Esophagus muscularis mucosa (tissue), 3 donors: ENCODE results near the gene PRPS1.
A peak's percentile ranks its signal among the peaks of the same experiment; 100 is the strongest.

Source experiments
- POLR2A ChIP-seq: fragments of 450-650 bp; IDR thresholded peaks from one replicate; pipeline ENCODE4 v1.6.1; 2017; ENCODE audit warnings: antibody characterized with exemption, moderate library complexity, mild to moderate bottlenecking, low read depth
- POLR2AphosphoS5 ChIP-seq, 2 donors: sonication (generic); formaldehyde crosslinking; IDR thresholded peaks; one replicate each; pipeline ENCODE4 v1.6.1; 2017; ENCODE audit warnings: antibody characterized with exemption in 2 of 2
- TF ChIP-seq, protein P1 (sequence below), 3 experiments: fragments of 200-600 bp in 2 of 3; fragments of 450-650 bp in 1 of 3; sonication (generic) in 2 of 3; IDR thresholded peaks; one replicate each; pipeline ENCODE4 v1.5.1; 2017 to 2019; ENCODE audit warnings: antibody characterized with exemption in 3 of 3, mild to moderate bottlenecking in 2 of 3, moderate library complexity in 1 of 3

- TF ChIP-seq, protein P1, sequence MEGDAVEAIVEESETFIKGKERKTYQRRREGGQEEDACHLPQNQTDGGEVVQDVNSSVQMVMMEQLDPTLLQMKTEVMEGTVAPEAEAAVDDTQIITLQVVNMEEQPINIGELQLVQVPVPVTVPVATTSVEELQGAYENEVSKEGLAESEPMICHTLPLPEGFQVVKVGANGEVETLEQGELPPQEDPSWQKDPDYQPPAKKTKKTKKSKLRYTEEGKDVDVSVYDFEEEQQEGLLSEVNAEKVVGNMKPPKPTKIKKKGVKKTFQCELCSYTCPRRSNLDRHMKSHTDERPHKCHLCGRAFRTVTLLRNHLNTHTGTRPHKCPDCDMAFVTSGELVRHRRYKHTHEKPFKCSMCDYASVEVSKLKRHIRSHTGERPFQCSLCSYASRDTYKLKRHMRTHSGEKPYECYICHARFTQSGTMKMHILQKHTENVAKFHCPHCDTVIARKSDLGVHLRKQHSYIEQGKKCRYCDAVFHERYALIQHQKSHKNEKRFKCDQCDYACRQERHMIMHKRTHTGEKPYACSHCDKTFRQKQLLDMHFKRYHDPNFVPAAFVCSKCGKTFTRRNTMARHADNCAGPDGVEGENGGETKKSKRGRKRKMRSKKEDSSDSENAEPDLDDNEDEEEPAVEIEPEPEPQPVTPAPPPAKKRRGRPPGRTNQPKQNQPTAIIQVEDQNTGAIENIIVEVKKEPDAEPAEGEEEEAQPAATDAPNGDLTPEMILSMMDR (IDR thresholded peaks at IDR 0.05) = no peak
- TF ChIP-seq POLR2AphosphoS5 (IDR thresholded peaks at IDR 0.05) (peak; percentile 75 to 83), POLR2A (no peak)
These were observed 45.7 kb downstream of the PRPS1 start for GRCh38 chrX:107673933-107674479.
